IPS-NIHi7 (cell line): ENCODE results near the gene NTSR1.

ENCODE experiments used
- DNase-seq: peaks from one replicate; pipeline ENCODE4 v3.0.0; 2012; ENCODE audit warnings: mixed read lengths; ENCODE audit errors: extremely low spot score

Gene NTSR1

DNA sequence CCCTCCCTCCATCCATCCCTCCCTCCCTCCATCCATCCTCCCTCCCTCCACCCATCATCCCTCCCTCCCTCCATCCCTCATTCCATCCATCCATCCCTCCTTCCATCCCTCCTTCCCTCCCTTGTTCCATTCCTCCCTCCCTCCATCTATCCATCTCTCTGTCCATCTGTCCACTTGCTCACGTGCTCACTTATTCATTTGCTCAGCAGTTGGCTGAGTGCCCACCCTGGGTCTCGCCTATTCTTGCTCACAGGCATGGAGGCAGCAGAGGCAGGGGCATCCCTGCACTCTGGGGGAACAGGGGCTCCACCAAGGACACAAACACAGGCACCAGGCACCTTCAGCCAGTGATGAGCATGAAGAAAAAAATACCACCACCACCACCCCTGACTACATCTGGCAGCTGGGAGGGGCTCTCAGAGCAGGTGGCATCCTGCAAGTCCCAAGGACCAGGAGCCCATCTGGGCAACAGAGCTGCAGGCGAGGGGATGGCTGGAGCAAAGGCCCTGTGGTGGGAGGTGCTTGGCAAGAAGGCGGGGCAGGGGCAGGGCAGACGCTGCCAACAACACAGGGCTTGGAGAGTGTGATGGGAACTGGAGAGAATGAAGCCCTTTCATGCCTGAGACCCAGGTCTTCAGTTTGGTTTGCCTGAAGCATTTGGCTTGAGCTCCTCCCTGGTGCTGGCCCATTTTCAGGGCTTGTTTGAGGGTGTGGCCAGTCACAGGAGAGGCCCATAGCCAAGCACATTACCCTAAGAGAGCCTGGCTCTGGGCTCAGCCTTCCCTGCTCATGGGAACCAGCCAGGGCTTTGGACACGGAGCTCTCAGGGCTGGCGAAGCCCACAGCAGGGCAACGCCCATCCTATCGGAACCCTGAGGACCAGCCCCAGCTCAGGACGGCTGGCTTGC lies 47.4 kb downstream of the NTSR1 start:
- DNase-seq = no peak

DNA sequence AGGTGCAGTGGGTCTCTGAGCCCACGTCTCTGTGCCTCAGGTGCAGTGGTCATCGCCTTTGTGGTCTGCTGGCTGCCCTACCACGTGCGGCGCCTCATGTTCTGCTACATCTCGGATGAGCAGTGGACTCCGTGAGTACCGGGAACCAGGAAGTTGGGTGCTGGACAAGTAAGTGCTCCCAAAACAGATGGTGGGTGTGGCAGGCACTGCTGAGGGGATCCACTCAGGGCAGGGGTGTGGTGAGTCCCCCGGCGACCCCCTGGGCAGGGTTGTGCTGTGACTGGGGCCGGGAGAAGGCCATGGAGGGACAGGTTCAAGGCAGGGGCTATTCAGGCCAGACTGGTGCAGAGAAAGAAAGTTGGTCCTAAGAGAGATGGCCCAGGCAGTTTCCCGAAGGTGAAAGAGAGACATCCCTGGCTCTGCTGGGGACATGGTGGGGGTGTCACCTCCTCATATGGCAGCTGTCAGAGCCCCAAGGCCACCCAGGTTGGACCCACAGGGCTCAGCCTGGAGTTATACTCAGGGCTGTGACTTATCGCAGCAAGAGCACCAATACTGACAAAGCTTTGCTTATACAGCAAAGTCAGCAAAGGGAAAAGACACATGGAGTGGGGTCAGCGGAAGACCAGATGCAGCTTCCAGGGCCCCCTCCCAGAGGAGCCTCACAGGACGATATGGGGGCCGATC lies 49.7 kb downstream of the NTSR1 start:
- no peak for DNase-seq

DNA sequence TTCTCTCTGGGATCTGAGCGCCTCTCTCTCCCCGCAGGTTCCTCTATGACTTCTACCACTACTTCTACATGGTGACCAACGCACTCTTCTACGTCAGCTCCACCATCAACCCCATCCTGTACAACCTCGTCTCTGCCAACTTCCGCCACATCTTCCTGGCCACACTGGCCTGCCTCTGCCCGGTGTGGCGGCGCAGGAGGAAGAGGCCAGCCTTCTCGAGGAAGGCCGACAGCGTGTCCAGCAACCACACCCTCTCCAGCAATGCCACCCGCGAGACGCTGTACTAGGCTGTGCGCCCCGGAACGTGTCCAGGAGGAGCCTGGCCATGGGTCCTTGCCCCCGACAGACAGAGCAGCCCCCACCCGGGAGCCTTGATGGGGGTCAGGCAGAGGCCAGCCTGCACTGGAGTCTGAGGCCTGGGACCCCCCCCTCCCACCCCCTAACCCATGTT lies 51.4 kb downstream of the NTSR1 start:
- DNase-seq = no peak

DNA sequence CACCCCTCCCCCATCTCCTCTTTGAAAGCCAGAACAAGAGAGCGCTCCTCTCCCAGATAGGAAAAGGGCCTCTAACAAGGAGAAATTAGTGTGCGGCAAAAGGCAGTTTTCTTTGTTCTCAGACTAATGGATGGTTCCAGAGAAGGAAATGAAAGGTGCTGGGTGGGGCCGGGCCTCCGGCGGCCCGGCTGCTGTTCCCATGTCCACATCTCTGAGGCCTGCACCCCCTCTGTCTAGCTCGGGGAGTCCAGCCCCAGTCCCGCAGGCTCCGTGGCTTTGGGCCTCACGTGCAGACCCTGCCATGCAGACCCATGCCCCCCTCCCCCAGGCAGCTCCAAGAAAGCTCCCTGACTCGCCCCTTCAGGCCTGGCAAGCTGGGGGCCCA lies 51.8 kb downstream of the NTSR1 start:
- no peak for DNase-seq

DNA sequence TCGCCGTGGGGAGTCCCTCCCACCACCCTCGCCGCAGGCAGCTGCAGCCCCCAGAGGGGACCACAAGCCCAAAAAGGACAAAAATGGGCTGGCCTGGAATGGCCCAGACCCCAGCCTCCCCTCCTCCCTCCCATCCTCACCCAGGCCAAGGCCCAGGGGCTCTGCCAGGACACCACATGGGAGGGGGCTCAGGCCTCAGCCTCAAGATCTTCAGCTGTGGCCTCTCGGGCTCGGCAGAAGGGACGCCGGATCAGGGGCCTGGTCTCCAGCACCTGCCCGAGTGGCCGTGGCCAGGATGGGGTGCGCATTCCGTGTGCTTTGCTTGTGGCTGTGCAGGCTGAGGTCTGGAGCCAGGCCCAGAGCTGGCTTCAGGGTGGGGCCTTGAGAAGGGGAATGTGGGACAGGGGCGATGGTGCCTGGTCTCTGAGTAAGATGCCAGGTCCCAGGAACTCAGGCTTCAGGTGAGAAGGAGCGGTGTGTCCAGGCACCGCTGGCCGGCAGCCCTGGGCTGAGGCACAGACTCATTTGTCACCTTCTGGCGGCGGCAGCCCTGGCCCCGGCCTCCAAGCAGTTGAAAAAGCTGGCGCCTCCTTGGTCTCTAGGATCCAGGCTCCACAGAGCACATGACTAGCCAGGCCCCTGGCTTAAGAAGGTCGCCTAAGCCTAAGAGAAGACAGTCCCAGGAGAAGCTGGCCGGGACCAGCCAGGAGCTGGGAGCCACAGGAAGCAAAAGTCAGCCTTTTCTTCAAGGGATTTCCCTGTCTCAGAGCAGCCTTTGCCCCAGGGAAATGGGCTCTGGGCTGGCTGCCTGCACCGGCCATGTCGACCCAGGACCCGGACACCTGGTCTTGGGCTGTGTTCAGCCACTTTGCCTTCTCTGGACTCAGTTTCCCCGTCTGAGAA lies 52.5 kb downstream of the NTSR1 start:
- DNase-seq = no peak

DNA sequence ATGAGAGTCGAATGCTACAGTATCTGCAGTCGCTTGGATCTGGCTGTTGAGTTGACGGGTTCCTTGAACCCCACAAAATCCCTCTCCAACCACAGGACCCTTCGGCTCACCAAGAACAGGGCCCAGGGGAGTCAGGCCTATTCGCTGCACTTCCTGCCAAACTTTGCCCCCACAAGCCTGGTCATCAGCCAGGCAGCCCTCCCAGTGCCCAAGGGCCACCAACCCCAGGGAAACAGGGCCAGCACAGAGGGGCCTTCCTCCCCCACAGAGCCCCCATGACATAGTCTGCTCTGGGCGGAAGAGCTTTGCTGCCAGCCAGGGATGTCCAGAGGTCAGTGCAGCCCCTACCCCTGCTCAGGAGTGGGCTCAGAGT lies 53.1 kb downstream of the NTSR1 start:
- no peak for DNase-seq

DNA sequence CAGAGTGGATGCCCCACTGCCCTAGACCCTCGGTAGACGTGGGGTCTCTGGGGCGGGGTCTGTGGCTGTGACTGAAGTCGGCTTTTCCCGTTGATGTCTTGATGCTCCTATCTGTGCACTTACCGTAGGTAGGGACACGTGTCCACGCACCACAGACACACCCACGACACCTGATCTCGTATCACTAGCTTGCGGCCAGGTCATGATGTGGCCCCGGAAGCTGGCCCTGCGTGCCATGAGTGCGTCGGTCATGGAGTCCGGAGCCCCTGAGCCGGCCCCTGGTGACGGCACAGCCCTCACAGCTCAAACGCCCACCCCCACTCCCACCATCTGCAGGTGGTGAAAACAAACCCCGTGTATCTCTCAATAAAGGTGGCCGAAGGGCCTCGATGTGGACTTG lies 53.7 kb downstream of the NTSR1 start:
- DNase-seq = no peak

DNA sequence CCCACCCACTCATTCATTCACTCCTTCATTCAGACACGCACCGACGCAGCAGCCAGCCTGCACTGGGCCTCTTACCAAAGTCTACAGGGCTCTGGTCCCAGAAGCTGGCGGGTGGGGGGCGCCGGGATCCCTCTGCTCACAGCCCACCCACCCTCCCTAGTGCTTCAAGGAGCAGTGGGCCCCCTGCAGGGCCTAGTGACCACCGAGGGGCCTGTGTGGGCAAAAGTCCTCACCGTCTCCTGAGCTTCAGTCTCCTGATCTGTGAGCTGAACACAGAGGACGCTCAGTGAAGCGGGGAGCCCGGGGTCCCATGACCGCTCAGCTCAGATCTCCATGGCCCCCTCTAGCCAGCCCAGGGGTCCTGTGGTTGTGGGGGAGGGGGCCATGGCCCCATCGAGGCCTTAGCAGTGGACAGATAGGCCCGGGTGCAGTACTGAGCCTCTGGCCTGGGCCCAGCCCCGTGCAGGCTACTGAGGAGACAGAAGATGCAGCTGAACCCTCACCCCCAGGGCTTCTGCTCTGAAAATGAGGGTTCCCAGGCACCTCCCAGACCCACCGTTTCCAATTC lies 54.2 kb downstream of the NTSR1 start:
- DNase-seq = no peak

DNA sequence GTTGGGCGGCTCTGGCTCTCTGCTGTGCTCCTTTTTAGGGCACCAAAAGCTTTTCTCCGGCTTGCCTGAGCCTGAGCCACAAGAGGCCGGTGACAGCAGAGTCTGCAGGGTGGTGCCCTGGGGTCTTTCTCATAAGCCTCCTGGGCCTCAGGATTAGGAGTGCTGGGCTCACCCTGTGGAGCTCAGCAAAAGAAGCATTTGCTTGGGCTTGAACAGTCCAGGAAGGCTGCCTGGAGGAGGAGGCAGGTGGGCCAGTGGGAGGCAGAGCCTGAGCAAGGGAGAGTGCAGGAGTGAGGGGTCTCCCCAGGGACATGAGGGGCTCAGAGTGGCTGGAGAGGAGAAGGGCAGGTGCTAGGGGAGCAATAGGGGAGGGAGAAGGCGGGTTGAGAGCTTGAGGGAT lies 54.8 kb downstream of the NTSR1 start:
- DNase-seq = no peak

DNA sequence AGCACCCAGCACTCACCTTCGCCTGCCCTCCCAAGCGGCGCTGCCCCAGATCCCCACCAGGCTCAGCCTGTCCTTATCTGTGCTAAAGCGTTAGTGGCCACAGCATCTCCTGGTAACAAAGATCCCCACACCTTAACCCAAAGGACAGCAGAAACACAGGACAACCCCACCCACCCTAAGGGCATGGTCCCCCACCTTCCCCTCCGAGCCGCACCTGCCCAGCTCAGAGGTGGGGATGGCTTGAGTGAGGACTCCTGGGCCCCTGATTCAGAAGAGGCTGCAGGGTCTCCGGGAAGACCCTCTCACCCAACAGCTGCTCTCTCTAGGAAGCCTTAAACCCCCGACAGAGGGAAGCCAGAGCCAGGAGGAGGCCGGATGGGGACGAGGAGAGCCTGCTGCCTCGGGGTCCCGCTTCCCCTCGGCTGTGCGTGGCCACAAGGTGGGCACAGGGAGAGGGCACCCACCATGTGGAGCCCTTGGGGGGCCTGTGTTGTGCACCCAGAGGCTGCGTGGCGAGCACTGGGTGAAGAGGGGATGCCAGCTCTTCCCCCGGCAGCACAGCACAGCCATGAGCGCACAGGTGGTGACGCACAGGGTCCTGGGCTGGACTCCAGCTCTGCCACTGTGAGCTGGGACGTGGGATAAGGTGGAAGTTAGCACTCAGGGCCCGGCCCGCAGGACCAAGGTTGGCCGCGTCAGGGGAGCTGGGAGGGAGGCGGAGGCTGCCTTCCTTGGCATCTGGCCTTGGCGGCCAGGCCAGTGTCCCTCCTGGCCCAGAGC lies 55.7 kb downstream of the NTSR1 start:
- no peak for DNase-seq

DNA sequence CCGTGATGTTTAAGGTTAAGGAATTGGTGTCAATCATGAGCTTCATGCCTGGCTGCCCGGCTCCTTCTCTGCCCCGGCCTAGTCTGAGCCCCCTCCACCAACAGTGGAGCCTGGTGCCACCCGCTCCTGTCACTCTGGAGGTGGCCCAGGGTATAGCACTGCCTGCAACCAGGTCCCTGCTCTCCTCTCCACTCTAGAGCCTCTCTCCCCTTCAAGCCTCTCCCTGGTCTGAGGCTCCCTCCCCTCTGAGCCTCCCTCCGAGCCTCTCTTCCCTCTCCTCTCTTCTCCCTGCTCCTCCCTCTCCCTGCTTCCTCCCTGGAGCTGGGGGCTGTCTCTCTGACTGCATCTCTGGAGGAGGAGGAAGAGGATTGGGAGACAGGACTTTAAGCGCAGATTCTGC lies 56.4 kb downstream of the NTSR1 start:
- DNase-seq = no peak

DNA sequence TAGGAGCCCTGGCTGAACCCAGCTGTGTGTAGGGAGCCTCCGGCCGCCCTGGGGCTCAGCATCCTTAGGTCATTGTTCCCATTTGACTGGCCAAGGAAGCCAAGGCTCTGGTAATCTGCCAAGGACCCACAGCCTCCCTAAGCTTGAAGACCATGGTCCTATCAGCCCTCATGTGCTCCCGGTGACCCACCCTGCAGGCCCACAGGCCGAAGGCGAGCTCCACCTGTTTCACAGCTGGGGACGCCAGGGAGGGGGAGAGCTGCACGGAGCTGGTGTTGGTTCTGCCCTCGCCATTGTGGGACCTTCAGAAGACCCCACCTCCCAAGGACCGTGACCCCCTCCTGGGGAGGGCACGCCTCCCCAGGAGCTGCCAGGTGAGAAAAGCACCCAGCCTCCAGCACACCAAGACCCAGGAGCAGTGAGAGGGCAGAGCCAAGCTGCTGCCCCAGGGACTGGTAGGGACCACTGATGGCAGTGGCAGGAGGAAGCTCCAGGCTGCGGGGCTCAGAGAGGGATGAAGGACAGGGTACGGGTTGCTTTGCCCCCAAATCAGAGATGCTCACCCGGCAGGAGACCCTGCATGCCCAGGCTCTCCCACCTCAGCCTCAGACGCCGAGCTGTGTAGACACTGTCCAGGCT lies 56.9 kb downstream of the NTSR1 start:
- no peak for DNase-seq

DNA sequence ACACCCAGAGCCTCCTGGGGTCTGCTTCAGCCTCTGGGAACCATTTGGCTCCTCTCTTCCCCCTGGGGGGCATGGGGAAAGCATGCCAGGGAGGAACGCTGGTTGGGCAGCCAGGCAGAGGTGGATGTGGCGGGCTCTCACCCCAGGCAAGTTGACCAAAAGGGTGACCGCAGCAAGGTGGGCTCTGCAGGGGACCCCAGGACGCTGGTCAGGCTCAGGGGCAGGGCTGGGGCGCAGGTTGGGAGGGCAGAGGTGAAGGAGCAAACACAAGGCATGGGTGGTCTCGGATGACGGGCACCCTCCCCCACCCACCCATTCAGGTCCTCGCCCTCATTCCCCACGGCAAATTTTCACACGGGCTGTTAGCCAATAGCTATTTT lies 57.4 kb downstream of the NTSR1 start:
- no peak for DNase-seq

DNA sequence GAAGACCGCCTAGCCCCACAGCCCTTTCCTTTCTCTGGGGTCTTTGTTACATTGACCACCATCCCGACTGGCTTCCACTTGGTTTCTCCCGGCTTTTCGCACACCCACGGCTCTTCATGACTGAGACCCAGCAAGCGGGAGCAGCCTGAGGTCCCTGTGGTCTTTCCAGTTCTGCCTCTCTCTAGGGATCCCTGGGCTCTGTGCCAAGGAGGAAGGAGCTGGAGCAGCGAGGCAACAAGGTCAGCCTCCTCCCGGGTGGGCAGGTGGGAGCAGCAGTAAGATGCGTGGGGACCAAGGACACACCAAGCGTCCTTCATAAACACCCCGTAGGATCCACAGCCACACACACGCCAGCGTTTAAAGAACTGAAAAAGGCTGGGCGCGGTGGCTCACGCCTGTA lies 58.1 kb downstream of the NTSR1 start:
- DNase-seq = no peak

DNA sequence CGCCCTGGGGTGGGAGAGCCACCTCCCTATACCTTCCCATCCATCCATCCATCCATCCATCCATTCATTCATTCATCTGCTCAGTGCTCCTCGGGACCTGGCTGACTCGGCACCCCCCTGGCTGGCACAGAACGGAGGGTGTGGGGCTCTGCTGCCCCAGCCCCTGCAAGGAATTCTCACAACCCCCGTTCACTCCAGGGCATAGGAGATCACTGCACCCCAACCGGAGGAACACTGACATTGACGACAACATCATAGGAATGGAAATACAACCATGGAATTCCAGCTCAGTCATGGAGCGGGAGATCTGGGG lies 59.6 kb downstream of the NTSR1 start:
- no peak for DNase-seq

DNA sequence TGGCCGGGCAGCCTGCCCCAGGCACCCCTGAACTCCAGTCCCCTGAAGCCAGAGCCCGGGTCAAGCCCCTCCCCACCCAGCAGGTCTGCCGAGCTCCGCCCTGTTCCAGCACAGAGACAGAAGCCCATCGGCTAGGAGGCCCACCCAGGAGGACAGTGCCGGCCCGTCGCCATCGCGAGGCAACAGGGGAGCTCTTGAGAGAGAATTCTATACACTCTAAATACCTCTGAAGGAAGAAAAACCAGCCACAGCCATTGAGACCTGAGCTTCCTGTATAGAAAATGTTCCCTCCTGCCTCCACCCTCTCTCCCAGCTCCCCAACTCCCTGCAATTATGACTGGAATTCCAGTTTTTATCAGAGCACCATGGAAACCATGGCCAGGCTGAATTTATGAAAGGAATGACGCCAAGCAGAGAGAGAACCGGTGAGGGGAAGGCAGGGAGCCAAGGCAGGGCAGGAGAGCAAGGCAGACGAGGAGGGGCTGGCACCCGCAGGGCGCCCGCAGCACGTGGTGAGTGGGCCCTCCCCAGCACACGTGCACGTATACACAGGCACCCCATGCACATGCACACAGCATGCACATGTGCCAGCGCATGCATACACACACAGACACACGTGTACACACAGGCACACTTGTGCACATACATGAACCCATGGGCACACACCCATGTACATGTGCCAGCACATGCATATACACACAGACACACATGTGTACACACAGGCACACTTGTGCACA lies 60.1 kb downstream of the NTSR1 start:
- DNase-seq = no peak

DNA sequence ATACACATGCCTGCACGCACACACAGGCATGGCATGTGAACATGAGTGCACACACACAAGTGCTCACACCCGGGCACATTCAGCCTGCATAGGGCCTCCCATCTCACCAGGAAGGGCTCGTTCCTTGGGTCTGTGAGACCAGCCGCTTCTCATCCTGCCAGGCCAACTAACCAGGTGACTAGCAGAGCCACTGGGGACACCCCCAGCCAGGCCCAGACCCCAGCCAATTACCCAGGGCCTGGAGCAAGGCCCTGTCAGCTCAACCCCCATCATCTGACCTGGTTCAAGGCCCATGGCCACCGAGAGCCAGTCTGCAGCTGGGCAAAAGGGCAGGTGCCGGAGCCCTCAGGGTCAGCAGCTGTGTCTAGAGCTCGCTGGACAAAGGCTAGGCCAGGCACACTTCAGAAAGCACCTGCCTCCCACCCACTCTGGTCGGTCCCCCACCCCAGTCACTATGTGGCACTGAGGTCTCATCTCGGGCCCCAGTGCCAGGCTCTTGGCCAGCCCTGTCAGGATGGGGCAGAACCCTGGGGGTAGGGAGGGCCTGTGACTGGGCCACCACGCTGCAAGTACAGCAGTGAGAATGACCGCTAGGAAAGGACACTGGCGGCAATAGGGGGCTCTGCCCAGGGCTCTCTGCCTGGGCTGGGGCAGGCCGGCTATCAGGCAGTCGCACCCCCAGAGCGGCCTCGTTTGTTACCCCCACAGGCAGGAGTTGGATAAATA lies 60.9 kb downstream of the NTSR1 start:
- DNase-seq = no peak

DNA sequence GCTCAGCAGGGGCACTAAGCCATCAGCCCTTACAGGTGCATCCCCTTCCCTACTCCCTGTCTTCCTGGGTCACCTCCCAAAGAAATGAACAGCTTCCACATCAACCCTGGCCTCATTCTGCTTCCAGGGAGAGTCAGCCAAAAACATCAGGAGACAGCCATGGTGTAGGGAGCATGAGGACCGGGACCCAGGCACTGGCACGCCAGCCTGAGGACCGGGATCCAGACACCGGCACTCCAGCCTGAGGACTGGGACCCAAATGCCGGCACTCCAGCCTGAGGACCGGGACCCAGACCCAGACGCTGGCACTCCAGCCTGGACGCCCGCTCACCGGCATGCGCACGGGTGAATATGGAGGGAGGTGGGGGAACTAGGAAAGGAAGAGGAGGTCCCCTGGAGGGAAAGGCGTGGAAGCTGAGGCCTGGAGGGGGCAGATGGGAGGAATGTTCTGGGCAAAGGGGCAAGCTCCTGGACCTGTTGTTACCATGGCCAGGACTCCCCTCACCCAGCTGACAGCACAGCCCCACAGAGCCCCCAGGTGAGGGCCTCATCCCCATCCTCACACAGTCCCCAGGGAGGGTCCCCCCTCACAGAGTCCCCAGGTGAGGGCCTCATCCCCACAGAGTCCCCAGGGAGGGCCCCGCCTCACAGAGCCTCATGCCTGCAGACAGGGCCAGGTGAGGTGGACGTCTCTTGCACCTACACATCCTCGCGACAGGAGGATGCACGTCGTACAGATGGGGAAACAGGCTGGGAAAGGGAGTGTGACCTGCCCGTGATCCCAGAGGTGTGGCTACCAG lies 61.7 kb downstream of the NTSR1 start:
- DNase-seq = no peak

DNA sequence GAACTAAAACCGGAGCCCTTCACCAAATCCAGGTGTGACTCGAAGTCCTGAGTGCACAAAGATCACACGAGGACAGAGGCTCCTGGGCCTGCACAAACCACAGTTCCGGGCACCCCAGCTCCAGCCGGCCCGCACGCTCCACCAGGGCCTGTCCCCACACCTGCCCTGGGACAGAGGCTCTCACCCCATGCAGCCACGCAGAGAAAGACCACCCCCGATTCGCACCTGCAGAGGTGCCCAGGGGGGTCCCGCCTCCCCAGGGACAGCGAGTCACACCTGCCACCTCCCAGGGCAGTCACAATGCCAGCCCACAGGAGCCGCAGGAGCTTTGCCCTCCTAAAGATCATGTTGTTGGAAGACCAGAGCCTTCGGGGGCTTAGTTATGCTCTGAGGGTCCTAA lies 62.3 kb downstream of the NTSR1 start:
- DNase-seq = no peak
